Panc1 (cell line): ENCODE measurements around the gene C2CD3. TPM values are rescaled to one million over a fixed set of nuclear protein-coding genes. Genes with fewer than 3 reads are reported as not detected.

Experiments used
- ATAC-seq: fragments of 200-7000 bp; cut with Tn5 transposase; 2 replicates; pipeline ENCODE4 v1.9.1; 2020; ENCODE audit warnings: mild to moderate bottlenecking, moderate library complexity
- BruUV-seq: library from RNA; stranded (reverse); fragments of 400-500 nt; replicated peaks from 2 replicates; lab custom pipeline; 2021; lab: Mats Ljungman, UMichigan
- CTCF ChIA-PET: fragments of 300-600 bp; sonication (Branson Sonifier 250); formaldehyde crosslinking; loops from one replicate; lab custom pipeline; 2022; ENCODE audit warnings: antibody characterized with exemption; lab: Charles Lee
- POLR2A ChIA-PET: fragments of 300-600 bp; sonication (Branson Sonifier 250); formaldehyde crosslinking; loops from one replicate; lab custom pipeline; 2022; ENCODE audit warnings: antibody characterized with exemption; lab: Charles Lee
- DNase-seq: peaks from one replicate; pipeline ENCODE4 v3.0.0-alpha.2; 2010; ENCODE audit warnings: low read depth, low spot score
- H3K27ac ChIP-seq: 2 replicates; pipeline ENCODE4 v1.5.1; 2011; ENCODE audit warnings: mild to moderate bottlenecking, low read length, inconsistent platforms
- H3K27me3 ChIP-seq: fragments of 200-500 bp; sonication (Bioruptor generic); 2 replicates; pipeline ENCODE4 v1.6.0; 2014; ENCODE audit warnings: low read length, inconsistent platforms; ENCODE audit not compliant: control insufficient read depth, insufficient read depth
- H3K36me3 ChIP-seq: fragments of 200-500 bp; sonication (Bioruptor generic); 2 replicates; pipeline ENCODE4 v1.5.1; 2014; ENCODE audit warnings: inconsistent platforms, mild to moderate bottlenecking, low read length, moderate library complexity; ENCODE audit not compliant: control insufficient read depth, insufficient read depth
- H3K4me1 ChIP-seq: 2 replicates; pipeline ENCODE4 v1.5.1; 2011; ENCODE audit warnings: inconsistent platforms, mild to moderate bottlenecking, low read length, moderate library complexity; ENCODE audit not compliant: control insufficient read depth, insufficient read depth
- H3K4me3 ChIP-seq, 2 experiments: 2 replicates each; pipeline ENCODE4 v1.5.1; 2011 to 2012; ENCODE audit warnings: low read depth in 2 of 2, low read length in 2 of 2, mild to moderate bottlenecking in 2 of 2, inconsistent platforms in 1 of 2, moderate library complexity in 1 of 2
- H3K9me3 ChIP-seq: fragments of 200-500 bp; sonication (Bioruptor generic); 2 replicates; pipeline ENCODE4 v1.5.1; 2014; ENCODE audit warnings: low read depth, mild to moderate bottlenecking, inconsistent platforms, low read length, moderate library complexity; ENCODE audit not compliant: control insufficient read depth, insufficient read depth
- POLR2AphosphoS5 ChIP-seq: IDR thresholded peaks from 2 replicates; pipeline ENCODE4 v1.6.1; 2012; ENCODE audit warnings: mild to moderate bottlenecking, low read depth, low read length, moderate library complexity
- REST ChIP-seq, 2 experiments: IDR thresholded peaks; 2 replicates each; pipeline ENCODE4 v1.6.1; 2011 to 2012; ENCODE audit warnings: low read depth in 2 of 2, control low read depth in 1 of 2, low read length in 1 of 2, mild to moderate bottlenecking in 1 of 2, moderate library complexity in 1 of 2; ENCODE audit not compliant: insufficient read depth in 1 of 2
- SIN3A ChIP-seq: IDR thresholded peaks from 2 replicates; pipeline ENCODE4 v1.6.1; 2012; ENCODE audit warnings: low read depth, mild to moderate bottlenecking, low read length, moderate library complexity, borderline replicate concordance; ENCODE audit not compliant: insufficient read depth
- TCF7L2 ChIP-seq: IDR thresholded peaks from 2 replicates; pipeline ENCODE4 v1.6.1; 2011; ENCODE audit warnings: mild to moderate bottlenecking, low read depth, low read length, inconsistent platforms
- in situ Hi-C: cut with HindIII; loops from 2 replicates; pipeline ENCODE4 v1.10.0; 2016; ENCODE audit warnings: low sequenced_read_pairs, low pct_unique_long_range_greater_than_20kb
- intact Hi-C: fragments of 100-400 bp; cut with micrococcal nuclease; formaldehyde crosslinking; loops from one replicate; pipeline ENCODE4 v1.10.0; 2022; ENCODE audit not compliant: unreplicated experiment
- total RNA-seq: library from RNA; stranded (reverse); gene quantifications from one replicate; pipeline ENCODE4 v1.2.1, GENCODE V29; 2021; ENCODE audit not compliant: unreplicated experiment
- TF ChIP-seq, protein P1 (sequence below): fragments of 450-650 bp; IDR thresholded peaks from 2 replicates; pipeline ENCODE4 v1.5.1; 2017; ENCODE audit warnings: mild to moderate bottlenecking

C2CD3 gene
- total RNA-seq, 1 experiment from 2014 or later, result 51.8 TPM

DNA sequence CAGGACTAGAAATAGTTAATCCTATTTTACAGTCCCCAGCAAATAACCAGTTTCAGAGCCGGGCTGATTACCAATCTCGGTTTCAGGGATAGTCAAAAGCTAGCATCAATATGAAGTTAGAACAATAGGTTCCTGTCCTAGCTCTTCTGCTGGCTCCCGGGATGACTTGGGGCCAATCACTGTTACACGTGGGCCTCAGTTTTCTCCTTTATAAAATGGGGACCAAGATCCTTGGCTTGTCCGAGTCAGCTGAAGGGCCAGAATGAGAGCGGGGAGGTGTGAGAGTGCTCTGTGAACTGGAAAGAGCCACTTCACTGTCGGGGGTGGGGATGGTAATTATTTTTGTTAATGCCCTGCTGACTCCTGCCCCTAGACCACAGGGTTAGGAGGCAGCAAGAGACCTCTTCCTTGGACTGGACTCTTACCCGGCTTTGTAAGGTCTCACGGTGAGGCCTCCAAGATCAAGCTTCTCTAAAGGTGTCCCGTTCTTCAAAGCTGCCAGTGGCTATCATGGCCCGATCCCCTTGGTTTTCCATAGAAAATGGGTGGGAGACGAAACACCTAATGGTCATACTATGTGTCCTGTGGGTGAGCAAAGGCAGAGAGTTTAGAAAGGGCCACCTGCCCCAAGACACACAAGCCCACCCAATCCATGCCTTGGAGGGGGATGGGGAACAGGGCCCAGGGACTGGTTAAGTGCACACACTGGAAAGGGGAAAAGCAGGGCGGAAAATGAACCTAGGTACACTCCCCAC is 189.6 kb downstream of the C2CD3 start:
- BruUV-seq, result no TSS peak
- intact Hi-C loops (no loop called here), in situ Hi-C loops (no loop called here)
- peaks cover 9% of the 10 kb centered on the region; the same call in 1 of the 2 replicates for H3K36me3 ChIP-seq
- peak overlapping the region; percentile 69 to 85 for H3K4me3 ChIP-seq
- CTCF ChIA-PET, result no interaction called here
- DNase-seq (no peak), ATAC-seq (no peak)
- peak overlapping the region; percentile 92 for H3K27ac ChIP-seq
- POLR2A ChIA-PET, result no interaction called here
- TF ChIP-seq SIN3A (no peak), TCF7L2 (no peak), REST (IDR thresholded peaks at IDR 0.05; ENCODE audit: insufficient read depth in 1 of 2, low read depth in 2 of 2, low read length in 1 of 2) (no peak), POLR2AphosphoS5 (no peak)
- TF ChIP-seq, protein P1, sequence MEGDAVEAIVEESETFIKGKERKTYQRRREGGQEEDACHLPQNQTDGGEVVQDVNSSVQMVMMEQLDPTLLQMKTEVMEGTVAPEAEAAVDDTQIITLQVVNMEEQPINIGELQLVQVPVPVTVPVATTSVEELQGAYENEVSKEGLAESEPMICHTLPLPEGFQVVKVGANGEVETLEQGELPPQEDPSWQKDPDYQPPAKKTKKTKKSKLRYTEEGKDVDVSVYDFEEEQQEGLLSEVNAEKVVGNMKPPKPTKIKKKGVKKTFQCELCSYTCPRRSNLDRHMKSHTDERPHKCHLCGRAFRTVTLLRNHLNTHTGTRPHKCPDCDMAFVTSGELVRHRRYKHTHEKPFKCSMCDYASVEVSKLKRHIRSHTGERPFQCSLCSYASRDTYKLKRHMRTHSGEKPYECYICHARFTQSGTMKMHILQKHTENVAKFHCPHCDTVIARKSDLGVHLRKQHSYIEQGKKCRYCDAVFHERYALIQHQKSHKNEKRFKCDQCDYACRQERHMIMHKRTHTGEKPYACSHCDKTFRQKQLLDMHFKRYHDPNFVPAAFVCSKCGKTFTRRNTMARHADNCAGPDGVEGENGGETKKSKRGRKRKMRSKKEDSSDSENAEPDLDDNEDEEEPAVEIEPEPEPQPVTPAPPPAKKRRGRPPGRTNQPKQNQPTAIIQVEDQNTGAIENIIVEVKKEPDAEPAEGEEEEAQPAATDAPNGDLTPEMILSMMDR, result no peak
- H3K4me1 ChIP-seq, result peaks cover 24% of the 10 kb centered on the region
- no peaks in the 10 kb centered on the region for H3K9me3 ChIP-seq
- no peaks in the 10 kb centered on the region for H3K27me3 ChIP-seq

DNA sequence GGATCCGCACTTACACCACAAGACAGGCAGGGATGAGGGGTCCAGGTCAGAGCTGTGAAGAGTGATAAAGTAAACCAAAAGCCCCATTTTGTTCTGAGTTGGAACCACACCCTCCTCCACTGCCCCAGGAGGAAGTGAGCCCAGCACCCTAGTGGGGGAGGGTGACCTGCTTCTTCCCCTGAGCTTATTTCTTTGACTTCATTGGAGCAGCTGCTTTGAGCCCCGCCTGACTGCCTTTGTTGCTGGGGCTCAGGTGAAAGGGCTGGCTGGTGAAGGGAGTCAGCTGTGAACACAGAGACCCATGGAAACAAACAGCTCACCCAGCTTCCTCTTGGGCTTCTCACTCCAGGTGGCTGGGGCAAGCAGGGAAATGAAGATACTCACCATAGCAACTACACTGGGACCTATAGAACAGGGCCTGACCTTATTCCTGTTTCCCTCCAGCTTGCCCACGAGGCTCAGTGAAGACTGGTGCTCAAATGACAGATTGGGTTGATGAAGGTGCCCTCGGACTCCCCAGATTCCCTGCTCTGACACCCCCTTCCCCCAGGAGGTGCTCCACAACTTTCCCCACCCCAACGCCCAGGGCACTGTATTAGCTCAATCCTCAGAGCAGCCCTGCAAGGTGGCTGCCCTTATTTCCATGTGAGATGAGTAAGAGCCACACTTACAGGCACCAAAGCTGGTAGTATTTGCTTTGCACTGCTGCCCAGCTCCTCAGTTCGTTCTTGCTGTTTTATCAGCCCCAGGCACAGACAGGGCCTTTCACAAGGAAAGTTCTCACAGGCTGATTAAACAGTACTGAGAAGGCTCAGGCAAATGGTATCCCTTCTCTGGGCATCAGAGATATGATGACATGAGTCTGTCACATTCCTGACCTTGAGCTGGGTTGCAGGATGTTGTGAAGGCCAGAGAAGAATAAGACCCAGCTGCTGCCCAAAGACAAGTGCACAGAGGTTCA is 190.5 kb downstream of the C2CD3 start:
- H3K4me3 ChIP-seq, result no peak overlapping the region
- H3K27me3 ChIP-seq, result no peaks in the 10 kb centered on the region
- DNase-seq, result no peak
- peaks cover 24% of the 10 kb centered on the region for H3K4me1 ChIP-seq
- ChIA-PET POLR2A (no interaction called here), CTCF (no interaction called here)
- no peaks in the 10 kb centered on the region for H3K9me3 ChIP-seq
- in situ Hi-C loops (no loop called here), intact Hi-C loops (no loop called here)
- TF ChIP-seq SIN3A, result no peak
- no peak for TF ChIP-seq REST (IDR thresholded peaks at IDR 0.05; ENCODE audit: insufficient read depth in 1 of 2, low read depth in 2 of 2, low read length in 1 of 2)
- TF ChIP-seq, protein P1, result no peak
- TF ChIP-seq POLR2AphosphoS5, result no peak
- TF ChIP-seq TCF7L2, result no peak
- no peak for ATAC-seq
- no peak overlapping the region; the same call in 1 of the 2 replicates for H3K27ac ChIP-seq
- BruUV-seq, result no TSS peak
- H3K36me3 ChIP-seq, result peaks cover 9% of the 10 kb centered on the region; the same call in 1 of the 2 replicates
